Ramos (cell line): ENCODE measurements around the gene EXOC3L1.

Experiments
- in situ Hi-C: fragments of 300-500 bp; cut with MboI; formaldehyde crosslinking; loops from one replicate; pipeline ENCODE4 v1.14.3; 2022; ENCODE audit warnings: low sequenced_read_pairs; ENCODE audit not compliant: unreplicated experiment

Gene EXOC3L1

DNA sequence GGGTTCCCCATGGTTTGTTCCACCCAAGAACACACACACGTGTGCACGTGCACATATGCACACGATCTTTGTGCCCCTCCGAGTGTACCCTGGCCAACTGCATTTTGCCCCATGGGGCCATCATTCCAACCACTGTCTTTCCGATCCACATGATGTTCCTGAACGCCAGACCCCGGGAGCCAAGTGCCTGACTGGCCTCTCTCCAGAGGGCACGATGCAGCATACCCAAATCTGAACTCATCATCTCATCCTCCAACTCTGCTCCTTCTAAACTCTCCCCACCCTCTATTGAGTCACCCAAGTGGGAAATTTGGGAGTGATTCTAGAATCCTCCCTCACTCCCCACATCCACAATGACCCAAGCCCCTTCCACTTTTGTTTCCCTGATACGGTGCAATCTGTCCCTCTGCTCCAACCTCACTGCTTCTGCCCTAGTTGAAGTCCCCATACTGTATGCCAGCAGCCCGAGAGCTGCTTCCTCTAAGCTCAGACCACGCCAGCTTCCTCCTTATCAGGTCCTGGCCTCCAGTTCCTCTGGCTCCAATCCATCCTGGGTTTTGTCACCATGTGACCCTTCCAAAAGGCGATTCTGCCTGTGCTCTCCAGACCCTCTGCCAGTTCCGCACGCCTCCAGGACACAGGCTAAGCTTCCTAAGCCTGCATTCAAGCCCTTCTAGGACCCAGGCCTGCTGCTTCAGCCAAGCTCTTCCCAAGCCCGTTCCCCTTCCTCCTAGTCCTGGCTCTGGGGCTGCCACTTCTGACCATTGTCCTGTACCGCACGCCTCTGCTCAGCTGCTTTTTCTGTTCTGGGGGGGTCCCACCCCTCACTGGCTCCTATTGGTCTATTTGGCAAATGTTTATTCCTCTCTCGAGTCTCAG is 26.9 kb upstream of the EXOC3L1 start:
- in situ Hi-C loops: no loop called here

DNA sequence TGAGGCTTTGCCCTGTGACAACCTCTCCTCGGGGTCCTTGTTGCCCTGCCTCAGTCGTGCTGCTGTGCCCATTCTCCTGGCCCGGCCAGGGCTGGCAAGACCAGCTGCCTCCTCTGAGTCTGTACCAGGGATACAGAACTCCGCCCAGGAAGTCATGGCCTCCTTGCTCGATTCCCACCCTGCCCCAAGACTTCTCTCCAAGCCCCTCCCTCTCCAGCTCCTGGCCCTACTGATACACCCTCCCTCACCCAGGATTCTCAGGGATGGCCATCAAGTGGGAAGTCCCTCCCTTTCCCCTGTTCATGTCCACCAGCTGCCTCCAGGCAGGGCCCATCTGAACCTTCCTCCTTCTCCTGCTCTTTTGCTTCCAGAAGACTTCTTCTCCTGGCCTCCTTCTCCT is 25.8 kb upstream of the EXOC3L1 start:
- in situ Hi-C loops: no loop called here

- in situ Hi-C loops: no loop called here
These were observed 23.5 kb upstream of the EXOC3L1 start for GRCh38 chr16:67213197-67214019.

- in situ Hi-C loops: no loop called here
These were observed 22.8 kb upstream of the EXOC3L1 start for GRCh38 chr16:67212766-67213165.

- in situ Hi-C loops: no loop called here
These were observed 21.7 kb upstream of the EXOC3L1 start for GRCh38 chr16:67211674-67212073.

DNA sequence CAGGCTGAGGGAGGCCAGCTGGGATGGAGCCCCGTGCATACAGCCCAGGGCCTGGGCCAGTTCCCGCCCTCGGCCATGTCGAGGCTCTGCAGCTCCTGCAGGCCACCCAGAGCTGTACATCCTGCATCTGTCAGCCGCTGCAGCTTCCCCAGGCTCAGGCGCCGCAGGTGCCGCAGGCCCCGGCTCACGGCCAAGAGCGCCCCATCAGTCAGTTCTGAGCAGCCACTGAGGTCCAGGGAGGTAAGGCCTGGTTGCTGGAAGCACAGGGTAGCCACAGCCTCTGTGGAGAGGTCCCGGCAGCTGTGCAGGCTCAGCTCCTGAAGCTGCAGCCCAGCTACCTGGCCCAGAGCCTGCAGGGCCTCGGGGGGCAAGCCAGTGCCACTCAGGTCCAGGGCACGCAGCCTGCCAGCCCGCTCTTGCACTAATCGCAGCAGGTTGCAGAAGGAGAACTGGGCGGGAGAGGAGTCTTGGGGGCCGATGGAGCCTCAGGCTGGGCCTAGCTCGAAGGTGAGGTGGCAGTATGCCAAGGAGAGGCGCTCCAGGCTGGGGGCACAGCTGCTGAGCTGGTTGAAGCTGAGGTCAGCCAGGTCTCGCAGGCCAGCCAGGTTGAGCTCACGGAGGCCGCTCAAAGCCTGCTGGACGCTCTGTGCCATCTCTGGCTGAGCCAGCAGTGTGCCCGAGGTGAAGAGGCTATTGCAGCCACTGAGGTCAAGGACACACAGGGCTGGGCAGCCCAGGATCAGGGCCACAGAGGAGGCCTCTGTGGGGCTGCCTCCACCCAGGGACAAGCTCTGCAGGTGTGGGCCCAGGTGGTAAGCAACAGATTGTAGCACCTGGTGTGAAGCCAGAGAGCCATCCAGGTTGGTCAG is 20.4 kb upstream of the EXOC3L1 start:
- in situ Hi-C loops: no loop called here

- in situ Hi-C loops: no loop called here
These were observed 19.6 kb upstream of the EXOC3L1 start for GRCh38 chr16:67209565-67209964.

DNA sequence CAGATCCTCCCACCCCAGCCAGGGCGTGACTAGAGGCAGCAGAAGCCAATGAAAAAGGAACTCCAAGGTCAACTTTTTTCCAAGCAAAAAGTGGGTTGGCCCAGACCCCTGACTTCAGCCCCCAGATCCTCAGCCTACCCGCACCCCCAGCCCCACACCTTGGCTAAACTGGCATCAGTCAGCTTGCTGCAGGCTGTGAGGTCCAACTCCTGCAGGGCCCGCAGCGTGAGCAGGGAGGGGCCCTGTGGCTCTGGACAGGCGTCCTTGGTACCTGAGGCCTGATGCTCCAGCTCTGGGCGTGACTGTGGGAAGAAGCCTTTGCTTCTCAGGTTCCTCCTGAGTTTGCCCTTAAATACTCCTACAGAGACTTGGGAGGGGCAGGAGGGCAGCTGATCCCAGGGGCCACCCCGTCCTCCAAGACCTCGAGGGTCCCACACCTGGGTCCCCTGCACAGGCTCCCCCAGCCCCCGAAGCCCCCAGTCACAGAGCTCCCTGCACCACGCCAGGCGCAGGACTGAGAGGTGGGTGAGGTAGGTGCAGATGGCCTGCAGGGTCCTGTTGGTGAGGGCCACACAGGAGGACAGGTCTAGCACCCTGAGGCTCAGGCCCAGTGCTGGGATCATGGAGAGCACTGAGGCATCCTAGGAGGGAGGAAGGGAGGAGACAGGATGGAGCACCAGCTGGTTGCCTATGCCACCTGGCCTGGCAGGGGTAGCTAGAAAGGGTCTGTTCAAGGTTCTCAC is 18.4 kb upstream of the EXOC3L1 start:
- in situ Hi-C loops: no loop called here

- in situ Hi-C loops: no loop called here
These were observed 17.5 kb upstream of the EXOC3L1 start for GRCh38 chr16:67207249-67208091.

- in situ Hi-C loops: no loop called here
These were observed 16.9 kb upstream of the EXOC3L1 start for GRCh38 chr16:67206838-67207248.

- in situ Hi-C loops: no loop called here
These were observed 16.3 kb upstream of the EXOC3L1 start for GRCh38 chr16:67206129-67206837.

- in situ Hi-C loops: no loop called here
These were observed 14.1 kb upstream of the EXOC3L1 start for GRCh38 chr16:67204076-67204475.

- in situ Hi-C loops: no loop called here
These were observed 13.1 kb upstream of the EXOC3L1 start for GRCh38 chr16:67202956-67203493.

GRCh38 chr16:67202426-67202825 is 12.5 kb upstream of the EXOC3L1 start:
- in situ Hi-C loops: no loop called here

- in situ Hi-C loops: no loop called here
These were observed 11.7 kb upstream of the EXOC3L1 start for GRCh38 chr16:67201411-67202345.

DNA sequence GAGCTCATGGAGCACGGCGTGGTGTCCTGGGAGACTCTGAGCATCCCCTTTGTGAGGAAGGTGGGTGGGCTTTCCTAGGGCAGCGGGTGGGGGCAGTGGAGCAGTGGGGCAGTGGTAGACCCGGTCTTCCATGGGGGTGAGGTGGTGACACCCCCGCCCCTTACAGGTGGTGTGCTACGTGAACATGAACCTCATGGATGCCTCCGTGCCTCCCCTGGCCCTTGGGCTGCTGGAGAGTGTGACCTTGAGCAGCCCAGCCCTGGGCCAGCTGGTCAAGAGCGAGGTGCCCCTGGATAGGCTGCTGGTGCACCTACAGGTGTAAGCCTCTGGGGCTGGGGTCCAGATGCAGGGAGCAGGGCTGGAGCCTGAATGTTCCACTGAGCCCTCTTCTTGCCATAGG is 10.6 kb upstream of the EXOC3L1 start:
- in situ Hi-C loops: no loop called here

GRCh38 chr16:67199808-67200198 is 9.9 kb upstream of the EXOC3L1 start:
- in situ Hi-C loops: no loop called here
